ENCODE data around the gene RPS8.
"Not testable (repeated sequence)": the region's sequence is repeated elsewhere in the genome, so short reads cannot be mapped to it uniquely, and the experiment has no call there.

RPS8 gene

DNA sequence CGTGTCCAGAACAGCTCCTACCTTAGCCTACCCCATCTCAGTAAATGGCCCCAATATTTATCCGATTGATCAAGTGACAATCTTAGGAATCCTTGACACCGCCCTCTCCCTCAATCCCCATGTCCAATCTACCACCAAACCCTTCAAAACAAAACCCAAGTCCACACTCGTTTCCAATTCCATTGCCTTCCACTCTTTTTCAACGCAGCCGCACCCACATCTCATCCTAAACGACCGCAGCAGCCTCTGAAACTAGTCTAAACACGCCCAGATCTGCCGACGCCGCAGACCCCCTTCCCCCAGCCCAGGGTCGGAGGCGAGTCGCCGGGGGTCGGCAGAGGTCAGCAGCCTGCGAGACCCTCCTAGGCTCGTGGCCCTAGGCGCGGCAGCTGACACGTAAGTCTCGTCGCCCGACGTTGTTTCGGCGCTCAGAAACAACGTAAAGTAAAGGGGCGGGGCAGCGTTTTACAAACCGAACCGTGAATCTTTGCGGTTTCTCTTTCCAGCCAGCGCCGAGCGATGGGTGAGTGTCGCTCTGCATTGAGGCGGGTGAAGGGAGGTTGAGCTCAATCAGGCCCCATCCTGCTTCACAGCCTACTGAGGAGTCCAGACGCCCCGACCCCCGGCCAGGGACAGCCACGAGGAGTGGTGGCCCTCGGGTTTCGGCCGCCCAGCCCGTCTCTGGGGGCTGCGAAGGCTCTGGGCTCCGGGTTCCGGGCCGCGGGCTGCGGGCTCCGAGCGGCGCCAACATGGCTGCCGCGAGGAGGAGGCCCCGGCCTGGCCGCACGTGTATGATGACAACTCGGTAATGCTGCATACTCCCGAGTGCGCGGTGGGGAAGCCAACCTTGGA, at the start of gene RPS8:
TSS of gene RPS8 (plus strand) at position 463 of the 852 bp plus-strand sequence. CDS start at position 520, 57 bp downstream.
- DNase-seq (ENCODE audit: low spot score): peak; percentile 88

DNA sequence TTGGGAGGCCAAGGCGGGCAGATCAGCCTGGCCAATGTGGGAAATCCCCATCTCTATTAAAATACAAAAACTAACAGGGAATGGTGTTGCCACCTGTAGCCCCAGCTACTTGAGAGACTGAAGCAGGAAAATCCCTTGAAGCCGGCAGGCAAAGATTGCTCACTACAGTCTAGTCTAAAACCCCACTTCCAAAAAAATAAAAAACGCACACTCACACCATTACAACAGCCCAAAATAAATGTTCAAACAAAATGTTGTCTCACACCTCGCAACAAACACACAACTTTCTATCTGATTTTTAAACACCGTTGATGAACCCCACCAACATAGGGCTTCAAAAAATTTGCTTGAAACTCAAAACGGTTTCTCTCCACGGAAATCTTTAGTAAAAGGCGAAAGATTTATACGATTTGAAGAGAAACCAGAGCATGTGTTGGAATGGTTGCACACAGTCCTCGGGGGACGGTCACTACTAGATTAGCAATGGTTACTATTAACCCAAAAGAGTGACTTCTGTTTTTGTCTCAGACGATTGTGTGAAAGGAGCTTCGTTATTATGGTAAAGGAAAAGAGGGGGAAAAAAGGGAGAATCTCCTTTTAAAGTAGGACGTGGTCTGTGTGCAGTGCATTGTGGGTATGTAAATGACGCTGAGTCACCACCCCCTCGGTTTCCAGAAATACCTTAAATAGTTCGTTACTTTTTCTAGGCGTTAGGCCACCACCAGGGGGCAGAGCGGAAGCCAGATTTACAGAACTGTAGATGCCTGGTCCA, 44.4 kb upstream of the RPS8 start, which contains the start of gene RNU5D-1:
TSS of gene RNU5D-1 (minus strand) at position 430 of the 772 bp plus-strand sequence.
- peak; percentile 92 for DNase-seq (ENCODE audit: low spot score)

DNA sequence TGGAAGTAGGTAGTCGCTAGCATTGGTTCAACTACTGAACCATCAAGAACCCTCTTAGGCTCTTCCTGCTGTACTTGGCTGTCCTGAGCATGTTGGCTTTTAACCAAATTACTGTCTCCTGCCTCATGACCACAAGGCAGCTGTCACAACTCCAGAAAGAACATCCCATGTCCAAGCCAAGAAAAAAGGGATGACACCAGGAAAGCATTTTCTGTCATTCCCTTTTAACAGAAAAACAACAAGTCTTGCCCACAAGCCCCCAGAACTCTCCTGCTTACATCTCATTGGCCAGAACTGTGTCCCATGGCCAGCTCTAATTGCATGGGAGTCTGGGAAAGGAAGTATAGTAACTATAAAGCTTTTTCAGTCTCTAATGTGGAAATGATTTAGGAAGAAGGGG, 42.0 kb upstream of the RPS8 start:
- DNase-seq (ENCODE audit: low spot score): no peak

DNA sequence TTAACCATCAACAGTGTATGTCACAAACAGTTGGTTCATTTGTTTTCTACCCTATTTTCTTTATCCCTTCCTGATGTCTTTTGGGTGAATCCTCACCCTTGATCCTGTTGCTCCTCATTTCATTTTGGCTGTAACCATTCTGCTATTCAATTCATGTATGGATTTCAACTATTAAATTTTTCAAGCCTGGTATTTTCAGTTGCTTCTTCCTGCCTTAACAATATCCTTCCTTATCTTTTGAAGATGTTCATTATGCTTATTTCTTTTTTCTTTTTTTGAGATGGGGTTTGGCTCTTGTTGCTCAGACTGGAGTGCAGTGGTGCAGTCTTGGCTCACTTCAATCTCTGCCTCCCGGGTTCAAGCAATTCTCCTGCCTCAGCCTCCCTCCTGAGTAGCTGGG, 41.6 kb upstream of the RPS8 start:
- DNase-seq (ENCODE audit: low spot score): no peak

DNA sequence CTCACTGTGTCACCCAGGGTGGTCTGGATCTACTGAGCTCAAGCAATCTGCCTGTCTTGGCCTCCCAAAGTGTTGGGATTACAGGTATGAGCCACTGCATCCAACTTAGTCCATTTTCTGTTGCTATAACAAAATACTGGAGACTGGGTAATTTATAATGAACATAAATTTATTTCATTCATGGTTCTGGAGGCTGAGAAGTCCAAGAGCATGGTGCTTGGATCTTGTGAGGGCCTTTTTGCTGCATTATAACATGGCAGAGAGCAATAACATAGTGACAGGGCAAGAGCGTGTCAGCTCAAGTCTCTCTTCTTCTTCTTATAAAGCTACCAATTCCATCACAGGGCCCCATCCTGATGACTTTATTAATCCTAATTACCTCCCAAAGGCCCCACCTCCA, 39.3 kb upstream of the RPS8 start:
- no peak for DNase-seq (ENCODE audit: low spot score)

DNA sequence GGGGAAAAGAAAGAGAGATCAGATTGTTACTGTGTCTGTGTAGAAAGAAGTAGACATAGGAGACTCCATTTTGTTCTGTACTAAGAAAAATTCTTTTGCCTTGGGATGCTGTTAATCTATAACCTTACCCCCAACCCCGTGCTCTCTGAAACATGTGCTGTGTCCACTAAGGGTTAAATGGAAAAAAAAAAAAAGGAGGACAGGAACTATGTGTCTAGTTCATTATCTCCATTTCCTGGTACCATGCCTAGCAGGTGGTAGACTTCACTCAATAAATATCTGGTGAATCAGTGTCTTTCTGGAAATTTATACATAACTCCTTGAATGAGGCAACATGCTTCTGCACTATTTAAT, 36.4 kb upstream of the RPS8 start:
- DNase-seq (ENCODE audit: low spot score): not testable (repeated sequence)

DNA sequence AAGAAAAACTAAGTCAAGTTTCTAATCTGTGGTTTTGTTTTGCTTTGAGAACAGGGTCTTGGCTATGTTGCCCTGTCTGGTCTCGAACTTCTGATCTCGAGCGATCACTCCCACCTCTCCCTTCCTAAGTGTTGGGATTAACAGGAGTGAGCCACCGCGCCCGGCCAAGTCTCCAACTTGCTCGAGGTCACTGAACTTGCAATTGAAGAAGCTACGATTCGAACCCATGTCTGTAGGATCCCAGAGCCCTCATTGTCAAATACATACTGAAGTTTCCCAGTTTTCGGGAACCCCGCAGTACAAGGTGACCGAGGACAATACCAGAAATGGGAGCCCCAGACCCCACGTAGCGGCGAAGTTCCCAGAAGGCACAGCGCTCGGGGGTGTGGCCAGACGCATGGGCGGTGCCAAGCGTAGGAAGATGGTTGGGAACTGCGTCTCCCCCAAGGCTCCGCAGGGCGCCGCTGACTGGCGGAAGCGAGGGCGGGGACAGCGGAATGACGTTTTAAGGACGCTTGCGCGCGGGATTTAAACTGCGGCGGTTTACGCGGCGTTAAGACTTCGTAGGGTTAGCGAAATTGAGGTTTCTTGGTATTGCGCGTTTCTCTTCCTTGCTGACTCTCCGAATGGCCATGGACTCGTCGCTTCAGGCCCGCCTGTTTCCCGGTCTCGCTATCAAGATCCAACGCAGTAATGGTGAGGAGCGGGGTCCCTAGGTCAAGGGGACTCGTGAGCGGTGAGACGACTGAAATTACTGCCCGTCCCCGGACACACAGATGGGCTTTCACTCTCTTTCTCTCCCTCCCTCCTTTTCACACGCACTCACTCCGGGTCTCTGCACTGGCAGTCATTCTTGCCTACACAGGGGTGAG, 35.8 kb upstream of the RPS8 start, which contains the start of gene KIF2C:
TSS of gene KIF2C (plus strand) at position 531 of the 872 bp plus-strand sequence. CDS start at position 627, 96 bp downstream.
- peak; percentile 95 for DNase-seq (ENCODE audit: low spot score)

DNA sequence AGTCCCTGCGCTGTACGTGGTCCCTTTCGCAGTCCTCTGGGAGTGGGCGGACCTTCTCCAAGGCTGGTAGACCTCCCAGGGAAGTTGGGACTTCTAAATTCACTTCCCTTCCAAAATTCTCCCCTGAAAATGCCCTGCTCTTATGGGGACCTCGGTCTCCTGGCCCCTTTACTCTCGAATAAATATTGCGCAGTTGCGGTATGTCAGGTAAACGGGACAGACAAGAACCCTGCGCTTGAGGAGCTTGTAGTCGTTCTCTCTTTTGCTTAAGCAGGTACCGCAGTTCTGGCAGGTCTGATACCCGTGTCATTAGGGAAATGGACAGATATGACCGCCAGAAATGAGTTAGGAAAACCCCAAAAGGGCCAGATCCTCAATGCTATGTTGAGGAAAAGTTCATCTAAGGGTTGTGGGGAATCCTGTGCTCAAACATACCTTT, 35.1 kb upstream of the RPS8 start:
- DNase-seq (ENCODE audit: low spot score): no peak

DNA sequence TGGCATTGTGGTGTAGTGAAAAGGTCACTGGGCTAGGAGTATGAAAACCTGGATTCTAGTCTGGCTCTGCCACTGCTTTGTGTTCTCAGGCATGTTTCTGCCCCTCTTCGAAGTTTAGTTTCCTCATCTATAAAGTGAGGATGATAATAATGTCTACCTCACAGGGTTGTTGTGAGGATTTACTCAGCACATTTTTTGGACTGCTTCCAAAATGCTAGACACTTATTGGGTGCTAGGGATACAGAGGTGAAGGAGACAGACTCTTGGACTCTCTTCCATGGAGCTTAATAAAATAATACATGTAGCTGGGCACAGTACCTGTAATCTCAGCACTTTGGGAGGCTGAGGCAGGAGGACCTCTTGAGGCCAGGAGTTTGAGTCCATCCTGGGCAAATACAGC, 32.1 kb upstream of the RPS8 start:
- DNase-seq (ENCODE audit: low spot score): no peak

DNA sequence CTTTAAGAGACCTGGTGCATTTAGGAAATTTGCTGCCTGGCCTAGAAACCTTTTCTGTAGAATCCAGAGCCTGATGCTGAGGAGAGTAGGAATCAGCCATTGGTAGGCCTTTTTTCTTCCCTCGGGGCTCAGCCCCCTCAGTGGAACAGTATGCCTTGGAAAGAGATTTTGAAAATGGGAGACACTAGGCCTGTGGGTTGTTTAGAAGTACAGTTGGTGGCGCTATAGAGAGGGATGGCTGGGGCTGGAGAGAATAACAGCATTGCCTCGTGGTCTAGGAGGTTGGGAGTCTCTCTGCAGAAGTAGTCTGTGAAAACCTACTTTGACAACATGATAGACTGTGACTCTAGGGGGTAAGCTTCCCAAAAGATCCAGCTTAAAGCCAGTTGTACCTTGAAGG, 27.5 kb upstream of the RPS8 start:
- no peak for DNase-seq (ENCODE audit: low spot score)

DNA sequence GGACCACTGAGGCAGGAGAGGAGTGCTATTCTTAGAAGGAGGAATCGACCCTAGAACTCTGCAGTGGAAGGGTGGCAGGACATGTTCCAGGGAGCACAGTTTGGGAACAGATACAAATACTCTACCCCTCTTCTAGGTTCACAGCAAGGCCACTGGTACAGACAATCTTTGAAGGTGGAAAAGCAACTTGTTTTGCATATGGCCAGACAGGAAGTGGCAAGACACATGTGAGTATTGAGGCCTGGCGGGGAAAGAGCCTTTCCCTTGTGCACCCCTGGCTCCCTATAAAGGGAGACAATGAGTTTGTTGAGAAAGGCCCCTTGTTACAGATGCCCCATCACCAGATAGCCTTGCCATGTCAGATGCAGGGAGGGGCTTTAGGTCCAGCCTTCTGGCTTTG, 17.9 kb upstream of the RPS8 start:
- no peak for DNase-seq (ENCODE audit: low spot score)

DNA sequence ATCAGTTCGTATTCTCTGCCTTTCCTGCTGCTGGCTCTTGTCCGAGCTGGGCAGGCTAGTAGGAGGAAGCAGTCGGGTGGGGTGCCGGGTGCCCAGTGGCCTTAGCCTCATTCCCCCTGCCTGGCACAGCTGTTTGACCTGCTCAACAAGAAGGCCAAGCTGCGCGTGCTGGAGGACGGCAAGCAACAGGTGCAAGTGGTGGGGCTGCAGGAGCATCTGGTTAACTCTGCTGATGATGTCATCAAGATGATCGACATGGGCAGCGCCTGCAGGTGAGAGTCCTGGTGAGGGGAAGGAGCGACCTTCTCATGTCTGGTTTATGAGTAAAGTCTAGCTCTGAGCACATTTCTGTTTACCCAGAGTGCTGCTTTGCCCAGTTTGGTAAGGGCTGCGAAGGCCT, 16.3 kb upstream of the RPS8 start:
- no peak for DNase-seq (ENCODE audit: low spot score)

DNA sequence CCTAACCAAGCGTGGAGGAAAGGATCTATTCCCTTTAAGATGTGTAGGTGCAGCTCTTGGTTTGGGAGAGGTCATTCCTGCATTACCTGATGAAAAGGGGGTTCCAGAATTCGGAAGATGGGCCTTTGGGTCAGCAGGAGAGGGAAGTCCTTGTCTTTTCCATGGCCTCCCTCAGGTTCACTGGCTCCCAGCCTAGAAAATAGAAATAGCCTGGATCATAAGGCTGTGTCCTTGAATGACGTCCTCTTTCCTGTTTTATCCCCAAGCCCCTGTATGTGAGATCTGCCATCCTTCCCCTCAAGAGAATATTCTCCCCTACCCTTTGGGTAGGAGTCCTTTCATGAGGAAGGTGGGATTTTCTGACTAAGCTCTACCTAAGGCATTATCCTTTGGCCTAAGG, 14.5 kb upstream of the RPS8 start:
- DNase-seq (ENCODE audit: low spot score): no peak

DNA sequence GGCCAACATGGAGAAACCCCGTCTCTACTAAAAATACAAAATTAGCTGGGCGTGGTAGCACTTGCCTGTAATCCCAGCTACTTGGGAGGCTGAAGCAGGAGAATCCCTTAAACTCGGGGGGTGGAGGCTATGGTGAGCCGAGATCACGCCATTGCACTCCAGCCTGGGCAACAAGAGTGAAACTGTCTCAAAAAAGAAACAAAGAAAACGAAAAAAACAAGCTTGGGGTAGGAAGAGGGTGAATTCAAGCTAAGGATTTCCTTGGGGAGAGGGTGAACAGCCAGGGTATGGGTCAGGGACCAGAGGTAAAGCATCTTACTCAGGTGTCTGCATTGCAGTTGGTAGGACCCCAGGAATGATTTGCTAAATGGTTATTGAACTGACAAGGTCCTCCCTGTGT, 8.9 kb upstream of the RPS8 start:
- not testable (repeated sequence) for DNase-seq (ENCODE audit: low spot score)

DNA sequence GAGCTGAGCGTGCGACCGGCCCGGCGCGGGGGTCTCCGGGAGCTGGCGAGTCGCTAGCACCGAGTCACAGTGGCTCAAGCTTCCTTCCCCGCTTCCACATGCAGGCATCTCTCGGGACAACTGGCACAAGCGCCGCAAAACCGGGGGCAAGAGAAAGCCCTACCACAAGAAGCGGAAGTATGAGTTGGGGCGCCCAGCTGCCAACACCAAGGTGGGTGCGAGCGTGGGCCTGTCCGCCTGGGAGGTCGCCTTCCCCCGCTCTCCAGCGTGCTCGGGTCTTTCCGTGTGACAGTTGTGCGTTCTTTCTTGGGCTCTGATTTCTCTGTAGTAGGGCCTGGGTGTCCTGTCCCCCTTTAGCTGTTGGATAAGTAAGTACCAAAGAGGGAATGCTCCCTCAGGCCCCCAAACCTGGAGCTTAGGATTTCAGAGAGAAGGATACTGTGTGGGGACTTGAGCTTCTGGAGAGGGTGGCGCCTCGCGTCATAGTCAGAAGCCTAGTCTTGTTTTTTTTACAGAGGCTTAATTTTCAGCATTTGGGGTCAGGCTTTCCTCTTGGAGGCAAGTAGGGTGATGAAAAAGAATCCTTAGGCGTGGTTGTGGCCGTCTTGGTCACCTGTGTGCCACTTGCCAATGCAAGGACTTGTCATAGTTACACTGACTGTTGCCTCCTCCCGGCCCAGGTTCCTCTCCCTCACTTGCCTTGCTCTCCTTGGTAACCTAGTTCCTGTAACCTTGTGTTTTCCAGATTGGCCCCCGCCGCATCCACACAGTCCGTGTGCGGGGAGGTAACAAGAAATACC, 790 bp downstream of the RPS8 start:
- no peak for DNase-seq (ENCODE audit: low spot score)

DNA sequence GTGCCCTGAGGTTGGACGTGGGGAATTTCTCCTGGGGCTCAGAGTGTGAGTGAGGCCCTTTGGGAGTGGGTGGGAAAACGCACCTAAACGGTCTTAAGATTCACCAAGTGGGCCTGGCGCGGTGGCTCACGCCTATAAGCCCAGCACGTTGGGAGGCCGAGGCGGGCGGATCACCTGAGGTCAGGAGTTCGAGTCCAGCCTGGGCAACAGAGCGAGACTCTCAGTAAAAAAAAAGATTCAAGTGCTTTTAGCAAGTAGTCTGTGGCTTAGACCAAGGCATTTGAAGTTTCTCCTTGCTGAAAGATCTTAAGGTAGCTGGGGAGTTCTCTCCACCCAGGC, 1.4 kb downstream of the RPS8 start:
- no peak for DNase-seq (ENCODE audit: low spot score)

DNA sequence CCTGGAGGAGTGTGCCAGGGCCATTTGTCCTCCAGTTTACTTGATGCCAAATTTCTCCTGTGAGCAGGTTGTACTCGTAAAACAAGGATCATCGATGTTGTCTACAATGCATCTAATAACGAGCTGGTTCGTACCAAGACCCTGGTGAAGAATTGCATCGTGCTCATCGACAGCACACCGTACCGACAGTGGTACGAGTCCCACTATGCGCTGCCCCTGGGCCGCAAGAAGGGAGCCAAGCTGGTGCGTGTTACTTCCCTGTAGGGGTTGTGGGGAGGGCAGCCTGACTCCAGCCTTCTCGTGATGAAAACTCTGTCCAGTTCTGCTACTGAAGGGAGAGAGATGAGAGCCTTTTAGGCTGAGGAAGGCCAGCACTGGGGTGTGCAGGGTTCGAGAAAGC, 2.2 kb downstream of the RPS8 start:
- no peak for DNase-seq (ENCODE audit: low spot score)

DNA sequence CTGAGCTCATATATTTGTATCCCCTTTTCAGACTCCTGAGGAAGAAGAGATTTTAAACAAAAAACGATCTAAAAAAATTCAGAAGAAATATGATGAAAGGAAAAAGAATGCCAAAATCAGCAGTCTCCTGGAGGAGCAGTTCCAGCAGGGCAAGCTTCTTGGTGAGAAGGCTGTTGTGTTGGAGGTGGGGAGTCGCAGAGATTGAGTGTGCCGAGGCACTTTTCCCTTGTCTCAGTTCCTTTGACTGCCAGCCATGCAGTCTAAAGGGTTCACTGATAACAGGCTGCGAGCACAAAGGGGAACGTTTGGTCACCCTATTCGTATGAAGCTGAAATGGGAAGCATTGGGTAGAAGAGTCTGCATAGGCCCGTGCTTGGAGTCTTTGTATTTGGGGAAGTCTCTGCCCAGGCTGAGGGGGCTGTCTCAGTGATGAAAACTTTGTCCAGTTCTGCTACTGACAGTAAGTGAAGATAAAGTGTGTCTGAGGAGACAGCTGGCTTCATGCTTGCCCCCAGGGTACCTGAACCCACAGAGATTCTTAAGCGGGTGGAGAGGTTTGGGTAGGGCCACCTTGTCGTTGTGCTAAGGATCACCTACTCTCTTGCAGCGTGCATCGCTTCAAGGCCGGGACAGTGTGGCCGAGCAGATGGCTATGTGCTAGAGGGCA, 2.8 kb downstream of the RPS8 start:
- no peak for DNase-seq (ENCODE audit: low spot score)

DNA sequence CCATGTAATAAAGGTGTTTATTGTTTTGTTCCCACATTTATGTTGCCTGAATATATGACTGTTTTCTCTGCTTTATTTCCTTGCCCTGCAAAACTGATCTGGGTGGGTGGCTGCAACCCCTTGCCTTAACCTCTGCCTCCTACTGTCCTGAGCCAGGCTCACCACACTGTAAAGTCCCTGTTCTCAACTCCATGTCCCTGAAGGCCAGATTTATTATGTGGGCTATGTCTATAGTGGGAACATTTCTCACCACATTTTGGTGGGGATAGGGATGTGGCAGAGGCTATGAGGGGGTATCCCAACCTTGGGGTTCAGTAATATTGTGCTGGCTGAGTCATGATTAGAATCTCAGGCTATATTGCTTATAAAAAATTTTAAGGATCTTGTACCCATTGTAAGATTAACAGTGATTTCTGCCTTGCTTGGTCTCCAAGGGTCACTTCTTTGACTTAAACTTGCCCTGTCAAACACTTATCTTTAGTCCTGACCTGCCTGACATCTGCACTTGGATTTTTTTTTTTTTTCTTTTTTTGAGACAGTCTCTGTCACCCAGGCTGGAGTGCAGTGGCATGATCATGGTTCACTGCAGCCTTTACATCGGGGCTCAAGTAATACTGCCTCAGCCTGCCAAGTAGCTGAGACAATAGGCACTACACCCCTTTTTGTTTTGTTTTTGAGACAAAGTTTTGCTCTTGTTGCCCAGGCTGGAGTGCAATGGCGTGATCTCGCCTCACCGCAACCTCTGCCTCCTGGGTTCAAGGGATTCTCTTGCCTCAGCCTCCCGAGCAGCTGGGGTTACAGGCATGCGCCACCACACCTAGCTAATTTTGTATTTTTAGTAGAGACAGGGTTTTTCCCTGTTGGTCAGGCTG, 3.6 kb downstream of the RPS8 start:
- DNase-seq (ENCODE audit: low spot score): no peak

DNA sequence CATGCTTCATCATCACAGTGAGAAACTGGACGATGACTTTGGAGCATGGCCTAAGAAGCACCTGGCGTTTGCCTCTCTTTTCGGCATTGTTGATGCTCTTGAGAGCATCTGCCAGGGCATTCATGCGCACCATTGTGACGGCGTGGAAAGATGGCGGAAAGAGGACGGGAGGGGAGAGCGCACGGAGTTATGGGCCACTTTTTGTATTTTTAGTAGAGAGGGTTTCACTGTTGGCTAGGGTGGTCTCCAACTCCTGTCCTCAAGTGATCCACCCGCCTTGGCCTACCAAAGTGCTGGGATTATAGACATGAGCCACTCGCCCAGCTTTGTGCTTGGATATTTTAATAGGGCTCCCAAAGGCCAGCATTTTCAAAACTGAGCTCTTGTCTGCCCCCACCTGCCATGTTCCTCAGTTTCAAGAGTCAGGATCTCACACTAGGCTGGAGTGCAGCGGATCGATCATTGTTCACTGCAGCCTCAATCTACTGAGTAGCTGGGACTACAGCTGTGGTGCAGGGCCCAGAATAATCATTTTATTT, 5.3 kb downstream of the RPS8 start:
- no peak for DNase-seq (ENCODE audit: low spot score)

Measured in CD4-positive, alpha-beta T cell treated with Interleukin-6 at 100 ng/mL for 8 hours (primary cell).